AG04449 (cell line): ENCODE measurements around the gene SLC38A3.

Source experiments
- CTCF ChIA-PET: fragments of 350-600 bp; formaldehyde crosslinking; extraction: SDS; loops from one replicate; lab custom pipeline; 2021; ENCODE audit warnings: antibody characterized with exemption; lab: Yijun Ruan, JAX
- POLR2A ChIA-PET: fragments of 400-600, 350-600 bp; formaldehyde crosslinking; extraction: SDS; loops from one replicate; lab custom pipeline; 2020; ENCODE audit warnings: antibody characterized with exemption, inconsistent platforms; lab: Yijun Ruan, JAX
- DNase-seq: peaks from one replicate; pipeline ENCODE4 v3.0.0-alpha.2; 2010; ENCODE audit warnings: low read depth, low spot score
- H3K4me3 ChIP-seq: 2 replicates; pipeline ENCODE4 v1.5.1; 2011; ENCODE audit warnings: low read depth, mild to moderate bottlenecking, control low read depth, low read length
- TF ChIP-seq, protein P1 (sequence below): IDR thresholded peaks from one replicate; pipeline ENCODE4 v1.5.1; 2011; ENCODE audit warnings: mild to moderate bottlenecking, moderate library complexity, low read length, control low read depth, inconsistent platforms; ENCODE audit not compliant: insufficient read depth; ENCODE audit errors: missing control alignments

SLC38A3 gene

DNA sequence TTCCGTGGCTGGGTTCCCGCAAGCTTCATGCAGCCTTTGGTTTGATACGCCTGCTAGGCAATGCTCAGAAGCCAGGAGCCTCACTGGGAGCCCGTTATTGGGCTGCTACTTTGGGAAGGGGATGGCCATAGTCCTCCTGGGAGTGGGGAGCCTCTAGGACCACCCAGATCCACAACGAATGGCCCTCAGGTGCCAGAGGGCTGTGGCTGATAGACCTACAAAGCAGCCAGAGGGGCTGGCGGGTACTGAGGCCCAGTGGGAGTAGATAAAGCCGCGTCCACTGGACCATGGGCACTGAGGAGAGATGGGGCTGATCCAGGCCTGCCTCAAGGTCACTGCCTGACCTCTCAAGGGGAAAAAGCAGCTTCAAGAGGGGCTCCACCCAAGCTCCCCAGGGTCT is 12.9 kb upstream of the SLC38A3 start:
- H3K4me3 ChIP-seq: no peak overlapping the region
- TF ChIP-seq, protein P1, sequence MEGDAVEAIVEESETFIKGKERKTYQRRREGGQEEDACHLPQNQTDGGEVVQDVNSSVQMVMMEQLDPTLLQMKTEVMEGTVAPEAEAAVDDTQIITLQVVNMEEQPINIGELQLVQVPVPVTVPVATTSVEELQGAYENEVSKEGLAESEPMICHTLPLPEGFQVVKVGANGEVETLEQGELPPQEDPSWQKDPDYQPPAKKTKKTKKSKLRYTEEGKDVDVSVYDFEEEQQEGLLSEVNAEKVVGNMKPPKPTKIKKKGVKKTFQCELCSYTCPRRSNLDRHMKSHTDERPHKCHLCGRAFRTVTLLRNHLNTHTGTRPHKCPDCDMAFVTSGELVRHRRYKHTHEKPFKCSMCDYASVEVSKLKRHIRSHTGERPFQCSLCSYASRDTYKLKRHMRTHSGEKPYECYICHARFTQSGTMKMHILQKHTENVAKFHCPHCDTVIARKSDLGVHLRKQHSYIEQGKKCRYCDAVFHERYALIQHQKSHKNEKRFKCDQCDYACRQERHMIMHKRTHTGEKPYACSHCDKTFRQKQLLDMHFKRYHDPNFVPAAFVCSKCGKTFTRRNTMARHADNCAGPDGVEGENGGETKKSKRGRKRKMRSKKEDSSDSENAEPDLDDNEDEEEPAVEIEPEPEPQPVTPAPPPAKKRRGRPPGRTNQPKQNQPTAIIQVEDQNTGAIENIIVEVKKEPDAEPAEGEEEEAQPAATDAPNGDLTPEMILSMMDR: no peak
- ChIA-PET POLR2A (no interaction called here), CTCF (interaction anchor here (0.8 to 21.6 kb wide), 22 partner anchors 18 to 389 kb away, joined by 3 to 1029 read pairs (median 8); partner anchors contain the start of genes GNAI2, HYAL2, IFRD2 and INKA1)
- no peak for DNase-seq

DNA sequence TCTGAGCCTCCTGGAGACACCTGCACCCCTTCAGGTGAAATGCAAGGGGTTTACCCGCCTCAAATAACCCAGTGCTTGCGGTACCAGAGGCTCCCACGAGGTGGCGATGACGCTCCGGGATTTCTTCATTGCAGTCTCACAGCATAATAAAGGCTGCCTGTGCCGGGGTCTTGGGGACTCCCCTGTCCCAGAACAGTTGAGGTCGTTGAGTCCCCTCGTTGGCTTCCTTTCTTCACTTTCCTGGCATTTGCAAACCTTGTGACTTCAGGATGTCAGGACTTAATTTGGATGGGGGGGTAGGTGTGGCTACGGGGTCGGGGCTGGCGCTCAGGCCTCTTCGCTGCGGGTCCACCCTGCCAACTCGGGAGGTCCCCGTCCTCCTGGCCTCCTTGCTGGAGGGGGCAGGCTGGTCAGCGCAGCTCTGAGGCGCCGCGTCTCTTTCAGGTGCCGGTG is 12.4 kb upstream of the SLC38A3 start:
- no peak for DNase-seq
- CTCF ChIA-PET: interaction anchor here (0.8 to 21.6 kb wide), 20 partner anchors 19 to 172 kb away, joined by 3 to 1029 read pairs (median 14); partner anchors contain the start of genes GNAI2, HYAL2, IFRD2 and LSMEM2
- TF ChIP-seq, protein P1: peak; percentile 84
- POLR2A ChIA-PET: no interaction called here
- H3K4me3 ChIP-seq: no peak overlapping the region

DNA sequence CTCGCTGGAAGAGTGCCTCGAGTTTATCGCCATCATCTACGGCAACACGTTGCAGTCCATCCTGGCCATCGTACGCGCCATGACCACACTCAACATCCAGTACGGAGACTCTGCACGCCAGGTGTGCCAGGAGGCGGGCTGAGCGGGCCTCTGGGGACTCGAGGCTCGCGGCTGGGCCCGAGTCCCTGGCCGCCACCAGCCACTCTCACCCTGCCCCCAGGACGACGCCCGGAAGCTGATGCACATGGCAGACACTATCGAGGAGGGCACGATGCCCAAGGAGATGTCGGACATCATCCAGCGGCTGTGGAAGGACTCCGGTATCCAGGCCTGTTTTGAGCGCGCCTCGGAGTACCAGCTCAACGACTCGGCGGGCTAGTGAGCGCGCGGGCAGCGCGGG is 11.8 kb upstream of the SLC38A3 start:
- POLR2A ChIA-PET: no interaction called here
- no peak overlapping the region for H3K4me3 ChIP-seq
- TF ChIP-seq, protein P1: no peak
- no peak for DNase-seq
- CTCF ChIA-PET: interaction anchor here (0.8 to 21.6 kb wide), 17 partner anchors 20 to 141 kb away, joined by 3 to 1029 read pairs (median 29); partner anchors contain the start of genes GNAI2, HYAL2, HYAL3 and IFRD2

DNA sequence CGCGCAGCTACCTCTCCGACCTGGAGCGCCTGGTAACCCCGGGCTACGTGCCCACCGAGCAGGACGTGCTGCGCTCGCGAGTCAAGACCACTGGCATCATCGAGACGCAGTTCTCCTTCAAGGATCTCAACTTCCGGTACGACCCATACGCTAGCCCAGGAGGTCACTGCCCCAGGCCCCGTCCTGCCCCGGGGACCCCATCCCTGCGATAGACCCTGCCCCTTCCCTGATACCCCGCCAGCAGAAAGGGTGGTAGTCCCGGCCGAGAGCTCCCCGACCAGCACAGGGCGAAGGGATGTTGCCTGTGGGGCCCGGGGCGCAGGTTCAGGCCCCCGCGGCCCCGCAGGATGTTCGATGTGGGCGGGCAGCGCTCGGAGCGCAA is 11.3 kb upstream of the SLC38A3 start:
- ChIA-PET POLR2A (no interaction called here), CTCF (interaction anchor here (0.8 to 21.6 kb wide), 19 partner anchors 20 to 141 kb away, joined by 3 to 1029 read pairs (median 20); partner anchors contain the start of genes GNAI2, HYAL2, HYAL3 and IFRD2)
- no peak for DNase-seq
- H3K4me3 ChIP-seq: no peak overlapping the region
- TF ChIP-seq, protein P1: no peak

DNA sequence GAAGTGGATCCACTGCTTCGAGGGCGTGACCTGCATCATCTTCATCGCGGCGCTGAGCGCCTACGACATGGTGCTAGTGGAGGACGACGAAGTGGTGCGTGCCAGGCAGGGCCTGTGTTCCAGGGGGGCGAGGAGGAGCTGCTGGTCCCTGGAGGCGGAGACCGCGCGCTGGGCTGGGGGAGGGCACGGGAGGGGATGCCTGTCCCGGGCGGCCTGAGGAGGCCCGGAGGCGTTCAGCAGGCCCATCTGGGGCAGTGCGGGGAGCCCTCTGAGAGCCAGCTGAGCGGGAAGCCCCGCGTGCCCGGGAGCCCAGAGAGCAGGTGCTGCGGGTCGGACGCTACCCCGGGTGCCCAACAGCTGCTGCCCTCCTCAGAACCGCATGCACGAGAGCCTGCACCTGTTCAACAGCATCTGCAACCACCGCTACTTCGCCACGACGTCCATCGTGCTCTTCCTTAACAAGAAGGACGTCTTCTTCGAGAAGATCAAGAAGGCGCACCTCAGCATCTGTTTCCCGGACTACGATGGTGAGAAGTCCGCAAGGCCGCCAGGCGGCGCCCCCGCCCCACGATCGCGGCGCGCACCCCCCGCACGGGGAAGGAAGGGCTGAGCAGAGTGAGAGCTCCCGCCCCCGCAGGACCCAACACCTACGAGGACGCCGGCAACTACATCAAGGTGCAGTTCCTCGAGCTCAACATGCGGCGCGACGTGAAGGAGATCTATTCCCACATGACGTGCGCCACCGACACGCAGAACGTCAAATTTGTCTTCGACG is 10.8 kb upstream of the SLC38A3 start:
- DNase-seq: no peak
- peak overlapping the region; percentile 18; the same call in 1 of the 2 replicates for H3K4me3 ChIP-seq
- ChIA-PET CTCF (interaction anchor here (0.7 to 21.6 kb wide), 27 partner anchors 21 to 154 kb away, joined by 3 to 1029 read pairs (median 7); partner anchors contain the start of genes GNAI2, HYAL2, HYAL3 and IFRD2), POLR2A (no interaction called here)
- TF ChIP-seq, protein P1: peak; percentile 86
